ENCODE measurements around the gene CD74.
A peak's percentile ranks its signal among the peaks of the same experiment; 100 is the strongest.

The CD74 gene

DNA sequence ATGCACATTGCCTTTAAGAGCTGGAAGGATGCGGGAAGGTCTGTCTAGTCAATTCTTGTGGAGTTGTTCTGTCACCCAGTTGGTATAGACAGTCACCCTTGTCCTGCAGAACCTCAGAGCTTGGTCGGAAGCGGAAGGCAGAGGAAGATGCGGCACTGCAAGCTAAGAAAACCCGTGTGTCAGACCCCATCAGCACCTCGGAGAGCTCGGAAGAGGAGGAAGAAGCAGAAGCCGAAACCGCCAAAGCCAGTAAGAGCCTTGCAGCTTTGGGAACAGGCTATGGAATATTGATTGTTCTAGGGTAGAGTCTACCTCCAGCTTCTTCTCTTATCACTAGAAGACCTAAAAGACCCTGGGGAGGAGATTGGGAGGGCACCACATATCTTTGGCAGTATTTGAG lies 48.7 kb downstream of the CD74 start:
- no peak for DNase-seq (ENCODE audit: low read depth in 3 of 3)

DNA sequence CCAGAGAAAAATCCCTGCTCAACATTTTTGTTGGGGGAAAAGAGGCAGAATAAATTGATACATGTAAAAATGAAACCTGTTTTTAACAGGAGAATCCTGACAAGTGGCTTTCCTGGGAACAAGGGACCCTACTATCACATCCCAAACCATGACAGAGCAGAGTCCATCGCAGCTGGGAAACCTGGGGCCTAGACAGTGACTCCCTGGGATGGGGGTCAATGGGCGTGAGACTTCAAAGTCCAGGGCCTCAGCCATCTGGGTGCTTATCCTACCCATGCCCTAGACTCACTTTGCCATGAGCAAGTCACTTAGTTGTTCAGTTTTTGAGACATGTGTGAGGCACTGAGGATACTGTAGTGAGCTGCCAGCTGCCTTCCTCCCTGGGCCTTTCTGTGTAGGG lies 49.5 kb downstream of the CD74 start:
- no peak for DNase-seq (ENCODE audit: low read depth in 3 of 3)

DNA sequence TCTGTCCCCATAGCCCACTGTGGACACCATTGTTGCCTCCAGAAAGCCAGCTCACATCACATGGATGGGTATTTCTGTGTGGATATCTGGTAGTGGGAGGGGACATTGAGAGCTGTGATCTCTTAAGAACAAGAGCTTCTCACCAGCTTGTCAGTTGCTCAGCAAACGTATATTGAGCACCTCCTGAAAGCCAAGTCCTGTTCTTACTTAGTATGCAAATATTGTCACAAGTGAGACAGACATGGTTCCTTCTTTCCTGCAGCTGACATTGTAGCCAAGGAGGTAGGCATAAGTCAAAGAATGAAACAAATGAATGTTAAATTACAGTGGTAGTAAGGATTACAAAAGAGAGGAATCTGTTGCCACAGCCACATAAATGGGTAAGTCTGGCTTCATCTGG lies 51.4 kb downstream of the CD74 start:
- no peak for DNase-seq (ENCODE audit: low read depth in 3 of 3)

DNA sequence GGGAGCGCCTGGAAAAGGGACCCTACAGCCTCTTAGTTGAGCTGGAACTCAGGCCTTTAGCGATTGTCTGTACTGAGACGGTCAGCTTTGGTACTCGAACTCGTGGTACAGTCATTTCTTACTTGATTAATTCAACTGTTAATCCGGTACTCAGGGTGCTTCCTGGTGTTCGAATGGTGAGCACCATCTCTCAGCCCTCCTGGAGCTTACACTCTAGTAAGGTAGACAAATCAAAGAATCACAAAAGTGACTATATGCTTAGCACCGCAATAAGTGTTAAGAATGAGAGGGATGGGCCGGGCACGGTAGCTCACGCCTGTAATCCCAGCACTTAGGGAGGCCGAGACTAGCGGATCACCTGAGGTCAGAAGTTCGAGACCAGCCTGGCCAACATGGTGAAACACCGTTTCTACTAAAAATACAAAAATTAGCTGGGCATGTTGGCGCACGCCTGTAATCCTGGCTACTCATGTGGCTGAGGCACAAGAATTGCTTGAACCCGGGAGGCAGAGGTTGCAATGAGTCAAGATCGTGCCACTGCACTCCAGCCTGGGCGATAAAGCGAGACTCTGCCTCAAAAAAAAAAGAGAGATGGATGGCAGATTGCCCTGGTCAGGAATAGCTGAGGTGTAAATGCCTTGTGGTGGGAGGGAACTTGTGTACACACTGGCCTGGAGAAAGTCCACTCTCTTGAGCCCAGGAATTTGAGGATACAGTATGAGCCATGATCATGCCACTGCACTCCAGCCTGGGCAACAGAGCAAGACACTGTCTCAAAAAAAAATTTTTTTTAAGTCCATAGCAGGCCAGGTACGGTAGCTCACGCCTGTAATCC lies 54.2 kb downstream of the CD74 start:
- no peak for DNase-seq (ENCODE audit: low read depth in 3 of 3)

DNA sequence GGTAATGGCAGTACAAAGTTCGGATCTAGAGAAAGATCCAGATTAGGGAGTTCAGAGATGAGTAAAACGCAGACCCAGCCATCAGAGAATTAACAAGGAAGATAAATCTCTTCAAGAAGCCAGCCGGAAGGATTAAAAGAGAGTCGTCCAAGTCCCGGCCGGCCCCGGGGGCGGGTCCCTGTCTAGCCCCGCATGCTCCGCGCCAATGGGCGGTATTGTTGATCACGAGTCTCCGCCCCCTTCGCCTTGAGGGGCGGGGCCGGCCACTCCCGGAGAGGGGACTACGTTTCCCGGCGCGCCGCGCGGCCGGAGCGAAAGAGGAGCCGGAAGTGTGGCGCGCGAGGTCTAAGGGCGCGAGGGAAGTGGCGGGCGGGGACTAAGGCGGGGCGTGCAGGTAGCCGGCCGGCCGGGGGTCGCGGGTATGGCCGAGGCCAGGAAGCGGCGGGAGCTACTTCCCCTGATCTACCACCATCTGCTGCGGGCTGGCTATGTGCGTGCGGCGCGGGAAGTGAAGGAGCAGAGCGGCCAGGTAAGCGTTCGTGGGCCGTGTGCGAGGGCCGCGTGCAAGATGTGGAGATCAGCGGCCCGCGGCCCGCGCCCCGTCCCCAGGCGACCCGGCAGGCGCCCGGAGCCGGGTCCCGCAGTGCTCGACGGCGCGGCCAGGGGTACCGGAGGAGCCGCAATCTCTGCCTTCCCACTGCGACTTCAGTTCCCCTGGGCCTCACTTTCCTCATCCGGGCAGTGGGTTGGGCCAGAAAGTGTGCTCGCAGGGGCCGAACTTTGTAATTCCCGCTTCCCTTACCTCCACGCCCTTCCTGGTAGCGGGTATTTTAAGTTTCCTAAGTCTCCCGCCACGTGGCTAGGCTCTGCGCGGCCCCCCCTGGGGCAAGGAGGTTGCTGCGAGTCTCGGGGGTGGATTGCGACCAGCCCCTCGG lies 55.1 kb downstream of the CD74 start, which contains the start of gene TCOF1:
TSS of gene TCOF1 (plus strand) at position 372 of the 935 bp plus-strand sequence. CDS start at position 422, 50 bp downstream.
- DNase-seq (ENCODE audit: low read depth in 3 of 3) = peak; percentile 93 to 96 (median 95)

DNA sequence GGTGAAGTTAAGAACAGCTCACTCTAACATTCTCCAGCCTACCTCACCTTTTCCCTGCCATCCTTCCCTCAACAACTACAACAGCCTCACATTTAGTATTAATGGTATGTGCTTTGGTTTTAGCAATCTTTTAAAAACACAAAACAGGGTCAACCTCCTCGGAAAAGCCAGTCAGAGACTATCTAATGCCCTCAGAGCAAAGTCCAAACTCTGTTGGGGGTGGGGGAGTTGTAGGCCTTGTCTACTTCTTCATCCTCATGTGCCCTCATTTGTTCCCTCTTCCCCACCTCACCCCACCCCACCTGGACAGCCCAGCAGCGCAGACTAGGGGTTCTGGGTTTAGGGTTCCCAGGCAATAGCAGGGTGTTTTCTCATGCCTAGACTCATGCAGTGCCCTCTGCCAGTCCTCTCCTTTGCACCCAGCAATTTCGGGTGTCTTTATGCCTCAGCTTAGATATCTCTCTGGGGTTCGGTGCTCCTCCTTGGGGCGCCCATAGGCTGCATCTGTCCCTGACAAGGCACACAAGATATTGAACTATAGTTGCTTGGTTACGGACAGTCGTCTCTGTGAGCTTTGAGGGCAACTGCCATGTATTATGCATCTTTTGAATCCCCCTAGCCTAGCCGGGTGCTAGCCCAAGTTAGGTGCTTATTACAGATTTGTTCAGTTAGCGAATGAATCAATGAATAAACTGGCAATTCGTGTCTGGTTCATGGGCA lies 56.0 kb downstream of the CD74 start:
- no peak for DNase-seq (ENCODE audit: low read depth in 3 of 3)

DNA sequence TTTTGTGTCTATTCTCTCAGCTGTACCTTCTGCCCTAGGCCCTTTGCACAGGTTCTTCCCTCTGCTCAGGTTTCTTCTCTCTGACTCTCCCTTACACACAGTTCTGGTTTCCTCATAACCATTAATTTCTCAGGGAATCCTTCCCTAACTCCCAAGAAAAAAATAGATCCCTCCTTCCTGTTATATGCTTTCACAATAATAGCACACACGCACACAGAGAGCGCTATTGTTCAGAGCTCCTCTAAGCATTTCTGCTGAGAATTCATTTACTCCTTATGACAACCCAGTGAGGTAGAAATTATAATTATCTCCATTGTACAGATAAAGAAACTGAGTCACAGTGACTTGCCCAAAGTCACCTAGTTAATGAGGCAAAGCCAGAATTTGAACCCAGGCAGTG lies 56.9 kb downstream of the CD74 start:
- no peak for DNase-seq (ENCODE audit: low read depth in 3 of 3)

DNA sequence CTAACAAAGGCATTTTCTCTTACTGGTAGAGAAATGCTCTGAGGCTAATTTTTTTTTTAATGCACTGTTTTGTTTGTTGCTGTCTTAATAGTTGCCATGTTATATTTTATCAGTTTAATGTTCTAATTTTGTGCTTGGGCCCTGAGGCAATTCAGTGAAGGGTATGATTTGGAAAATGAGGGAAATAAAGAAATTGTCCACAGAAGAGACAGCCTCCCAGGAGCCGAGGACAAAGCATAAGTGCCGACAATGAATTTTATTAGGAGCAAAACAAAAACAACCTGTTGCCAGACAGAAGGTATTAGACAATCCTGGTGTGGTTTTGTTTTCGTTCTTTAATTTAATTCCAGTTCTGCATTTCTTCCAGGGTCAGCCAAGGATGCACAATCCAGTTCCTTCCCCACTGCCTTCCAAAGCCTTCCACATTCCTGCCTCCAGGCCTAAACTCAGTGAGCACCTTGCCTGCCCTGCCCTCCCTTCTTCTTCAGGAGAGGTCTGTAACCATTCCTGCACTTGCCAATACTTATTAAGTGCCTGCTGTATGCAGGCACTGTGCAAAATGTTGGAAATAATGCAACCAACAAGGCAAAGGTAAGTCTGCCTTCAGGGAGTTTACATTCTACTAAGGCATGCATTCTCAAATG lies 59.6 kb downstream of the CD74 start:
- DNase-seq (ENCODE audit: low read depth in 3 of 3) = no peak

DNA sequence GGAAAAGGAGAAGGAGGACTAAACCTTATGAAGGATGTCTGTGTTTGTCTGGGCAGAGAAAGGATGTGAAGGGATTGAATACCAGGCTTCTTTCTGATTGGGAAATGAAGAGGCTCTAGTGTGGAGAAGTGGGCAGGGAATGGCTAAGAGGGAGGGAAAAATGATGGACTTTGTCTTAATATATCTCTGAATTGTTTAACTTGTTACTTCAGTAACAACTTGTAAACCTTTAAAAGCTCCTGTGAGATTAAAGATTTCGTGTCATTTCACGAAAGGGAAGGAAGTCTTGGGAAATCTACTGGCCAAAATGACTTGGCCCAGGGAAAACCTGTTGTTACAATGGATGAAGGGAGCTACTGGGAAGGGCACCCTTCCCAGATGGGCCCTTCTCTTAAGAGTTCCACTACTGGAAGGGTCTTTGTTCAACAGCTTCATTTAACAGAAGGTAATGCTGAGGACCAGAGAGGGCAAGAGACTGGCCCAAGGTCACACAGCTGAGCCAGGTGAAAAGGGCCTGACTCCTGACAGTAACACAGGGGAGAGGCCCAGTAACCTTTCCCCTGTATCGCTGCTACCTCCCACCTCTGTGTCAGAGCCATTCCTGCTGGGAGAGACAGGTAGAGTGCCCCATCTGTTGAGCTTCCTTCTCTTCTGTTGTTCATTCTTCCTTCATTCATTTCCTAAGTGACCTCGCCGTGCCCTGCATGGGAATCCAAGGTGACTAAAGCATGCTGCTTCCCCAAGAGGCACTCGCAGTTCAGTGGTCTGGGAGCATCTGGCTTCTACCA lies 60.3 kb downstream of the CD74 start:
- no peak for DNase-seq (ENCODE audit: low read depth in 3 of 3)

Data from stimulated activated CD4-positive, alpha-beta T cell treated with anti-CD3 and anti-CD28 coated beads, TNF-alpha, amount 100 ng/mL, for 4 hours (primary cell).